A673 (cell line): Measurements from ENCODE around the gene TOR2A.

ENCODE experiments used
- CTCF ChIP-seq: fragments of 300-800, 200-600 bp; sonication (generic); conservative IDR thresholded peaks from 2 replicates; pipeline ENCODE4 v1.5.1; 2017; ENCODE audit warnings: low read depth, mild to moderate bottlenecking, antibody characterized with exemption, low read length, moderate library complexity, mixed read lengths
- EZH2 ChIP-seq: fragments of 200-600 bp; sonication (generic); IDR thresholded peaks from 2 replicates; pipeline ENCODE4 v1.6.1; 2017; ENCODE audit warnings: borderline replicate concordance, low read depth, mild to moderate bottlenecking, mixed read lengths, antibody characterized with exemption, low read length; ENCODE audit not compliant: poor library complexity, severe bottlenecking

DNA sequence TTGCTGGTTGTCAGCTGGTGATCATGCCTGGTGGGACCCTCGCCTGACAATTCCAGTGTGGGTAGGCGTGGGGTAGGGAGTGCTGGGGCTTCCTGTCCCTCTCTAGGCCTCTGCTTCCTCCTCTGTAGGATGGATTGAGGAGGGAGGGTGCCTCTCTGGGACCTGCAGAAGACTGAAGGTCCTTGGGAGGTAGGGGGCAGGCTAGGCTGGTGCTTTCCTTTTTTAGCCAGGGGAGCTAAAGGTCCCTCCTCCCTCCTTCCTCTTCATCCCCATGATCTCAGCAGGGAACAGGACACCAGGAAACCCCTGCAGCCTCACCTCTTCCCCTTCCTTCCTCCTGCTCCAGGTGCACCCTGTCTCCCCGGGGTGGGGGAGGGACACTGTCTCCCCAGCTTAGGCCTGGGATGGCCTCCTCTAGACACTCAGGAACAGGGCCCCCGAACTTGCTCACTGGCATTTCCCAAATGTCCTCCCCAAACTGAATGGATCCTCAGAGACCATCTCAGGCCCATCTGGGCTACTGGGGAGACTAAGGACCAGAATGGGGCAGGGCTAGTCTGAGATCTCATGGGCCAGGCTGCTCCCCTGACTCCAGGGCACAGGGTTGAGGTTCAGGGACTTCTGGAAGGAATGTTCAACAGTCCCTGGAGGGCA, 35.0 kb upstream of the TOR2A start:
- TF ChIP-seq CTCF (no peak), EZH2 (no peak)
